HT1080 (cell line): ENCODE measurements around the gene RFXAP. TPM values are rescaled to one million over a fixed set of nuclear protein-coding genes. Genes with fewer than 3 reads are reported as not detected.

ENCODE experiments used
- DNase-seq: peaks from one replicate; pipeline ENCODE4 v3.0.0-alpha.2; 2015; ENCODE audit warnings: low read depth
- total RNA-seq: library from RNA; depleted of rRNA; stranded (reverse); fragments of >200 nt; shearing (Covaris generic); gene quantifications from 2 replicates; pipeline ENCODE4 v1.2.3, GENCODE V29; 2014; rRNA removed

RFXAP gene
- total RNA-seq, 1 experiment from 2014 or later: 2.3 TPM

GRCh38 chr13:36866232-36866631 lies 47.2 kb downstream of the RFXAP start:
- no peak for DNase-seq

DNA sequence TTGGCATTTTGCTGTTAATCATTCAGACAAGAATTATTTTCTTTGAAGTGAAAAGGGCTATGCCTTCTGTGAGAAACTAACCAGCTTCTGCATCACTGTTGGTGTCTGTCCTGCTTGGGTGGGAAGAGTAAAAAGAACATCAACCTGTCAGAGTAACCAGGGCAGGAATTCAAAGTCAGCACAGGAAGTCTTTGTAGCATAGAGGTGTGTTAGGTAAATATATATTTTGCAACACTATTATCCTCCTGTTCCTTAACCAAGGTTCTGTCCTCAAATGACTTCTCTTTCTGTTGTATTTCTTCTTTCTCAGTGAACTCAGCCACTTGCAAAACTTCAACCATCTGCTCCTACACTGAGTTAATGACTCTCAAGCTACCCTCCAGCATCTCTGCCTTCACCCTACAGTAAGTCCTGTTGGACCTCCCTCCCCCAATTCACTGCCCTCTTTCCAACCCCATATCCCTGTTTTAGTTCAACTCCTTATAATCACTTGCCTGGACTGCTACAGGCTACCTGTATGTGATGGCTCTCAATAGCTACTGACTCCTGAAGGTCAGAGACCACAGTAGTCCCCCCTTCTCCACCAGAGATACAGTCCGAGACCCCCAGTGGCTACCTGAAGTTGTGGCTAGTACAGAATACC lies 51.1 kb downstream of the RFXAP start:
- DNase-seq: no peak

- no peak for DNase-seq
Measured at GRCh38 chr13:36872621-36873020, 53.6 kb downstream of the RFXAP start.

- DNase-seq: no peak
Measured at GRCh38 chr13:36875431-36875830, 56.4 kb downstream of the RFXAP start.

GRCh38 chr13:36875961-36876360 lies 56.9 kb downstream of the RFXAP start:
- no peak for DNase-seq

Other genes with a start within 250 kb of the RFXAP start
- gene SERTM1, start 145.2 kb upstream of the RFXAP start, total RNA-seq: 0.08 TPM in 1 of 2 replicates, not detected in the other
- gene SMAD9, start 101.0 kb downstream of the RFXAP start, total RNA-seq: 2.1 and 2.8 TPM in 2 replicates
- gene ALG5, start 180.1 kb downstream of the RFXAP start, total RNA-seq: 45.4 and 51.5 TPM in 2 replicates
- 82.6 and 94.4 TPM in 2 replicates for gene EXOSC8, start 181.6 kb downstream of the RFXAP start, total RNA-seq
- 25.4 and 26.9 TPM in 2 replicates for gene SUPT20H, start 240.5 kb downstream of the RFXAP start, total RNA-seq